Cerebellar cortex (tissue), 1 donor: ENCODE results near the gene FCHSD2.
"Not testable (repeated sequence)": the region's sequence is repeated elsewhere in the genome, so short reads cannot be mapped to it uniquely, and the experiment has no call there.

ENCODE experiments used
- DNase-seq: peaks from one replicate; pipeline ENCODE4 v3.0.0-alpha.2; 2015; ENCODE audit warnings: low spot score

FCHSD2 gene

DNA sequence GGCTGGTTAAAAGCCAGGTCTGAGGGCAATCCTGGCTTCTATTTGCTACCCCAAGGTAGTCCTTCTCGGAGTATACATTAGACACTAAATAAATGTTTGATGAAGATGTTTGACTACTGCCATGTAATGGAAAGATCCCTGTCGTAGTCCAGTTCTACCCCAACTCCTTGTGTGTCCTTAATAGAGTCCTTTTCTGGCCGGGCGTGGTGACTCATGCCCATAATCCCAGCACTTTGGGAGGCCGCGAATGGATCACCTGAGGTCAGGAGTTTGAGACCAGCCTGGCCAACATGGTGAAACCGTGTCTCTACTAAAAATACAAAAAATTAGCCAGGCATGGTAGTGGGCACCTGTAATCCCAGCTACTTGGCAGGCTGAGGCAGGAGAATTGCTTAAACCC lies 350.9 kb downstream of the FCHSD2 start:
- DNase-seq = not testable (repeated sequence)

DNA sequence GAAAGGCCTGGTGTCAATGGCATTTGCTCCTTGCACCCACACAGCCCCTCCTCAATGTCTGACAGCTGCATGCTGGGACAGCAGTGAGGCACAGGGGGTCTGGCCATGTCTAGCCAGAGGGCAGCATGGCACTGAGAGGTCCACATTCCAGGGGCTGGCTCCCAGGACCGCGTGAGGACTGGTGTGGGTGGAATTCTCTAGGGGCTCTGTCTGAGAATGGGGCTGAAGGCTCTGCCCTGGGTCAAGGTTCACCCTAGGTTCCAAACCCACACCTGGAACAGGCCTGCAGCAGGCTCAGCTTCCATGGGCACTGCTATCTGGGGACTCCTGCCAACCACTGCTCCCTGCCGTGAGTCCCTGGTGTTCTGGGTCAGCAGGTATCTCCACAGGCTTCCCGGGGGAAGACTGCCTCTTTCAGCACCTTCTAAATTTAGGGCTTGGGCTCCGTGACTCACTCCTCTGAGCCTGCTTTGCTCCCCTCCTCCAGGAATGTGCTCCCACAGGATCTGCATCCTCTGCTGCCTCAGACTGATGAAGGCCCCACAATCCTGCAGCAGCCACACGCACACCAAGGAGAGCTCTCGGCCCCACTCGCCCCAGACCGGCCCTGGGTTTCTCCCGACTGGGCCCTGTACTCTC lies 352.5 kb downstream of the FCHSD2 start:
- DNase-seq = no peak

DNA sequence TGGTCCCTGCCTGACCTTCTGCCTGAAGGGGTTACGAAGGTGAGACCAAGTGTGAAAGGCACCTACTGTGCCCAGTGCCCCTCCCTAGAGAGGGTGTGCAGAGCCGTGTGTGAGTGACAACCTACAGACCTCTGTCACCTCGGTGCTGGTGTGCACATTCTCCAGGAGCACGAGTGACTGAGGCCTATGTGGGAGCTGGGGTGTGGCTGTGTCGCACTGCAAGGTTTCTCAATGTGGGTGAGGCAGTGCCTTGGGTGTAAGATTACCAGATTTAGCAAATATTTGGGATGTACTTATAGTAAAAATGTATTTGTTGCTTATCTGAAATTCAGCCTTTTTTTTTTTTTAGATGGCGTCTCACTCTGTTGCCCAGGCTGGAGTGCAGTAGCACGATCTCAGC lies 353.9 kb downstream of the FCHSD2 start:
- no peak for DNase-seq

DNA sequence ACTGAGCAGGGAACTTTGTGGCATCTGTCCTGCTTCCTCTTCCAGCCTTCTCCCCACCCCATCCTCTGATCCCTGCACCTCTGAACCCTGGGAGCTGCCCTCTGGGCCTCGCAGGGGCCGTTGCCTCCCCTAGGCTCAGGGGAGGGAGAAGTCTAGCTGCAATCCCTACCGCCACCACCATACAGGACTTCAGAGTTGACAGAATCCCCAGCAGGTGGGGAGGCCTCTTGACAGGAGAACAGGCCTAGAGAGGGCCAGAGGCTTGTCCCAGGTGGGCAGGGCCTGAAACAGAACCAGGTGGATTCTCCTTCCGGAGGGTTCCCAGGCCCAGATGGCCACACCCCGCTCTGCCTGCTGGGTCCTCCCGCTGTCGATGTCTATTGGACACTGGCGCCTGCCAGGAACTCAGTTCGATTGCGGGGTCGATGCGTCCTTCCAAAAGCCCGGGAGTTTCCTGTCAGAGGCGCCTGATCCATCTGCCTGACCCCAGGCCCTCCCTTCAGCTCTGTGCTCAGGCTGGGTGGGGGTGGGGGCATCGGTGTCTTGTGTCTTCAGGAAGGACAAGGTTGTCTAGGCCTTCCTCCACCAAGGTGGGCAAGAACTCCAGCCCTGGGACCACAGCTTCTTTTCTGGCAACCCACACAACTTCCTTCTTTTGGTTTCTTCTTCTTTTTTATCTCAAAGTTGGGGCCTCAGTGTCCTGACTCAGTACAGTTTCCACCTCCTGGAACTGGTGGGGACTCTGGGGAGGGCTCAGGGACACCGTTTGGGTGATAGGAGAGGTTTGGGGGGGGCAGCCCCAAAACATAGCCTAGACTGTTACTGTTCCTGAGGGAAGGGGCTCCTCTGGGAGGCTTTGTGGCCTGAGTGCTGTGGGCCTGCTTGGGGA lies 354.7 kb downstream of the FCHSD2 start:
- no peak for DNase-seq
